ACC112 (cell line): ENCODE measurements around the gene SLC24A3.

Experiments used
- H2AFZ ChIP-seq: fragments of 200-600 bp; sonication (generic); one replicate; pipeline ENCODE4 v1.6.0; 2017; ENCODE audit warnings: antibody characterized with exemption, low read length; ENCODE audit not compliant: unreplicated experiment
- H3K27ac ChIP-seq: fragments of 200-600 bp; sonication (generic); 2 replicates; pipeline ENCODE4 v1.5.1; 2014; ENCODE audit warnings: low read depth, mild to moderate bottlenecking, antibody characterized with exemption, low read length, moderate library complexity
- H3K27me3 ChIP-seq: fragments of 200-600 bp; sonication (generic); 2 replicates; pipeline ENCODE4 v1.6.1; 2014; ENCODE audit warnings: mild to moderate bottlenecking, antibody characterized with exemption, low read length, moderate library complexity, mixed read lengths; ENCODE audit not compliant: insufficient read depth
- H3K36me3 ChIP-seq: fragments of 200-600 bp; sonication (generic); 2 replicates; pipeline ENCODE4 v1.6.1; 2016; ENCODE audit warnings: mild to moderate bottlenecking, antibody characterized with exemption, low read length, moderate library complexity, mixed read lengths; ENCODE audit not compliant: insufficient read depth
- H3K4me1 ChIP-seq: fragments of 200-600 bp; sonication (generic); one replicate; pipeline ENCODE4 v1.6.1; 2016; ENCODE audit warnings: low read length, mixed read lengths; ENCODE audit not compliant: insufficient read depth, unreplicated experiment, control insufficient read depth
- H3K4me3 ChIP-seq: fragments of 200-600 bp; sonication (generic); 2 replicates; pipeline ENCODE4 v1.5.1; 2014; ENCODE audit warnings: mild to moderate bottlenecking, low read depth, low read length
- H3K79me2 ChIP-seq: fragments of 200-600 bp; sonication (generic); one replicate; pipeline ENCODE4 v1.6.0; 2016; ENCODE audit warnings: low read length; ENCODE audit not compliant: control insufficient read depth, unreplicated experiment, insufficient read depth

The SLC24A3 gene

DNA sequence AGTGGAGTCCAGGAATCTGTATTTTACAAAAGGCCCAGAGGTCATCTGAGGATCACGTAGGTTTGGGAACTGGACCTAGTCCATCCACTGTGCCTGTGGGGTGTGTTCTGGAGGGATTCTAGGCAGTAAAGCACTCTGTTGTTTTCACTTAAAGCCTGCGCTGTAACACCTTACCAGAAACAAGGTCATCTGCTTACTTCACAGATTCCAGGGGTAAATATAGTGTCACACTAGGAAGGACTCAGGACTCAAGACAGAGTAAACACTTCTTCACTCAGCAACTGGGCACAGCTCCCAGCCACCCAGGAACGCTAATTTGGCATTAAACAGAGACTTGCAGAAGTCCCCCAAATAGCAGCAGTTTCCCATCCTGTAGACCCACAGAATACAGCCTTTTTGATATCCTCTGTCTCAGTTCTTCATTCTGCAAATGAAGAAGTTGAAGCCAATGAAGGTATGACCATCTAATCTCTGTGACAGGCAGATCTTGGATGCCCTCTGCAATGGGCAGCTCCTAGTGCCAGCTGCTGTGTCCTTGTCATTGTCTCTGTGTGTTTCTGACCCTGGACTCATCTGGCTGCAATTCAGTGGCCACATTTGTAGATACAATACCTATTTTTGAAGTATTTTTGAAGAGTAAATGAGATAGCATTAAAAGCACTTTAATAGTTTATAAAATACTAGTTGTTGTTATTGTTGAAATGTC, 129.1 kb downstream of the SLC24A3 start:
- no peak overlapping the region for H3K4me3 ChIP-seq
- no peaks in the 10 kb centered on the region for H3K79me2 ChIP-seq
- no peaks in the 10 kb centered on the region for H3K36me3 ChIP-seq
- H3K27ac ChIP-seq: no peak overlapping the region
- no peaks in the 10 kb centered on the region for H3K4me1 ChIP-seq
- H3K27me3 ChIP-seq: no peaks in the 10 kb centered on the region
- no peak overlapping the region for H2AFZ ChIP-seq

DNA sequence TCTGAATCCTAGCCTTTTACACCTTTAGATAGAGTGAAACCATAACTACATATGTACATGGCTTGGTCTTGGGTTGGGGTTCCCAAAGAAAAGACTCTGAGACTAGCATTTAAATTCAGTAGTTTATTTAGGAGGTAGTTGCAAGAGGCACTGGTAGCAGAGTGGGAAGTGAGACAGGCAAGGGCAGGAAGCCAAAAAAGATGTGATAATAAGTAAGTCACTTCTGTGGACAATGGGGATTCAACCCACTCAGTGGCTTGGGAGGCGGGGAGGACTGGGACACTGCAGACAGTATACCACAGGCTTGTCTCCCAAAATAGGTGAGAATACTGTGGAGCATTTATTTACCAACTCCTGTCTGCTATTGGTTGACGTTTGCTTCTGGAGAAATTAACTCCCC, 131.9 kb downstream of the SLC24A3 start:
- no peaks in the 10 kb centered on the region for H3K4me1 ChIP-seq
- no peaks in the 10 kb centered on the region for H3K27me3 ChIP-seq
- H3K79me2 ChIP-seq: no peaks in the 10 kb centered on the region
- no peak overlapping the region for H3K4me3 ChIP-seq
- no peaks in the 10 kb centered on the region for H3K36me3 ChIP-seq
- no peak overlapping the region for H2AFZ ChIP-seq
- H3K27ac ChIP-seq: no peak overlapping the region

DNA sequence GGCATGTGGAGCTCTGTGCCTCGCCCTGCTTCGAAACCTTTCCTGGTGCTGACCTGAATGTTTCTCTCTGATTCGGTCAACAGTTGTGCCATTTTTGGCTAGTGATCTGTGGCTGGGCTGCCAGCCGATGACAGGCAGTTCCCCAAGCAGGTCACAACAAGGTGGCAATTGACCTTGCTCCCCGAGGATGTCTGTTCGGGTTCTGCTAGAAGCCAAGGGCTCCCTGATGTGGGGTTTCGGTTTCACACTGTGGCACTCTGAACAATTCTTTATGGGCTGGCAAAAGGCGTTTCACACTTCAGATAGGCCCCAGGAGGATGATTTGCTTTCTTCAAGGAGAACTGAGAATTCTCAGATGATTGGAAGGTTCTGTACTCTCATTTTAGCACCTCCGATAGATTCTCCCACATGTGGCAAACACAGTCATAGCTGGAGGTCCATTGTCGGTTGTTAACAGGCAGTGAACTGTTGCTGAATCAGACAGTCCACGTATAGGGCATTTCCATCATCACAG, 135.6 kb downstream of the SLC24A3 start:
- Histone ChIP-seq H3K27me3 (no peaks in the 10 kb centered on the region), H3K79me2 (no peaks in the 10 kb centered on the region), H3K4me1 (no peaks in the 10 kb centered on the region), H3K27ac (no peak overlapping the region), H2AFZ (no peak overlapping the region), H3K4me3 (no peak overlapping the region), H3K36me3 (no peaks in the 10 kb centered on the region)

DNA sequence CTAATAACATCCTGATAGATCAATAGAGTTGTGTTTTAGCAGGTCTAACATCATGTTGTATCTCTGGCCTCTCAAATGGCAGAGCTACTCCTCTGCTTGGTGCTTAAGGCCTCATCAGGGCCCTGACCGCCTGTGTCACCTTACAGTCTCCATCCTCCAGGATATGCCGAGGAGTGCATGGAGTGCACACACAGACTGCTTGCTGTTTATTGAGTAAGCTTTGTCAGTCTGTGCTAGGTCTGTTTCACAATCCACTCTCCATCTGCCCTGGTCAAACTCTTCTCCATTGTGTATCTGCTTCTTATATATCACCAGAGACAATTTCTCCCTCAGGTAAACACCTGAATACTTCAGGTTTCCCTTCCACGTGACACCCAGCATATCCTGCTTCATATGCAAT, 136.1 kb downstream of the SLC24A3 start:
- Histone ChIP-seq H3K36me3 (no peaks in the 10 kb centered on the region), H3K4me3 (no peak overlapping the region), H3K79me2 (no peaks in the 10 kb centered on the region), H3K27me3 (no peaks in the 10 kb centered on the region), H2AFZ (no peak overlapping the region), H3K27ac (no peak overlapping the region), H3K4me1 (no peaks in the 10 kb centered on the region)

DNA sequence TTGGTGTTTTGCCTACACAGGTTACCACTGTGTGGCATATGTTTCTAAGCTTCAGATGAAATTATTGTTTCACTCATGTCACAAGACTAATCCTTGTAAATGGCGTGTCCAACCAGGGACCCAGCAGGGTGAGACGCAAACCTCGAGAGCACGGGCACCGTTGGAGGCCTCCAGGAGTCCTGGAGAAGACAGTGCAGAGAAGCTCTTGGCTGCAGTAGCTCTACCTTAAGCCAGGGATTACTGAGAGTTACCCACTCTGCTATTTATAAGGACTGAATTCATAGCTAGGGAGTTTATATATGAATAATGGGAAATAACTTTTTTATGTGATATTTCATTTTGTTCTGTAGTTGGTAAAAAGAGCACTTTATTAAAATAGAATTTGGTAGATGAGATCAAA, 137.4 kb downstream of the SLC24A3 start:
- no peak overlapping the region for H3K27ac ChIP-seq
- no peaks in the 10 kb centered on the region for H3K79me2 ChIP-seq
- no peak overlapping the region for H2AFZ ChIP-seq
- no peaks in the 10 kb centered on the region for H3K27me3 ChIP-seq
- H3K36me3 ChIP-seq: no peaks in the 10 kb centered on the region
- no peaks in the 10 kb centered on the region for H3K4me1 ChIP-seq
- H3K4me3 ChIP-seq: no peak overlapping the region

DNA sequence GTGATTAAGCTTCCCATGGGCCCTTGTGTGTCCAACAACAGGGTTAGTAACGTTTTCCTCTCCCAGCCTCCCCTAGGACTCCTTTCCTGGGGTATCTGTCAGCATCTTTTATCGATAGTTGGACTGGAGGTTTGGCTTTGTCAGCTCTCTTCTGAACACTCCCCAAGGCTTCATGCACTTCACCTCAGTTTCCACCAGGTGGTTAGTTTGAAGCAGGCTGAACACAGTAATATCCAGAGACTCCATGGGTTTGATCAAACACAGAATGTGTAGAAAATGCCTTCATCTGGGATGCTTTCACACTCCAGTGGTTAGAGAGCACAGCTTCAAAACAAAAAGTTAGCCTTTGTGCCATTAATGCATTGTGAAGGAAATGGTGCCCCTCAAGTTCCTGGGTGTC, 139.1 kb downstream of the SLC24A3 start:
- H3K4me1 ChIP-seq: no peaks in the 10 kb centered on the region
- no peaks in the 10 kb centered on the region for H3K79me2 ChIP-seq
- H2AFZ ChIP-seq: no peak overlapping the region
- no peak overlapping the region for H3K4me3 ChIP-seq
- no peaks in the 10 kb centered on the region for H3K36me3 ChIP-seq
- H3K27ac ChIP-seq: no peak overlapping the region
- H3K27me3 ChIP-seq: no peaks in the 10 kb centered on the region

DNA sequence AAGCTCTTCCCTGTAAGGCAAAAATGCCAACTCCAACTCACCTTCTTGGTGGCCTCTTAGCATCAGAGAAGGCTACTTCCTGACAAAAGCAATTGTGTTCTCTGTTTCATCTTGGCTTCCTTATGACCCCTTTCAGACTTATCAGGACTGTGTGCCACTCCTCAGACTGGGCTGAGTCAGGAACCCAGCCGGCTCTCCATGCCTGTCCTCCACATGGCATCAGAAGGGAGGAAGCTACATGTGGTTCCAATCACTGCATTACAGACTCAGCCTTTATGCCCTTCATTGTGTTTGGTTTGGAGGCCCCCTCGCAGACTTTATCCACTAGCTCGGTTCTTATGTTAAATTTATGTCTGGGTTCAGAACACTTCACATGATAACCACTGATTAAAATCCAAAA, 142.5 kb downstream of the SLC24A3 start:
- H3K36me3 ChIP-seq: no peaks in the 10 kb centered on the region
- no peak overlapping the region for H2AFZ ChIP-seq
- H3K4me3 ChIP-seq: no peak overlapping the region
- H3K4me1 ChIP-seq: no peaks in the 10 kb centered on the region
- no peak overlapping the region for H3K27ac ChIP-seq
- no peaks in the 10 kb centered on the region for H3K79me2 ChIP-seq
- no peaks in the 10 kb centered on the region for H3K27me3 ChIP-seq

DNA sequence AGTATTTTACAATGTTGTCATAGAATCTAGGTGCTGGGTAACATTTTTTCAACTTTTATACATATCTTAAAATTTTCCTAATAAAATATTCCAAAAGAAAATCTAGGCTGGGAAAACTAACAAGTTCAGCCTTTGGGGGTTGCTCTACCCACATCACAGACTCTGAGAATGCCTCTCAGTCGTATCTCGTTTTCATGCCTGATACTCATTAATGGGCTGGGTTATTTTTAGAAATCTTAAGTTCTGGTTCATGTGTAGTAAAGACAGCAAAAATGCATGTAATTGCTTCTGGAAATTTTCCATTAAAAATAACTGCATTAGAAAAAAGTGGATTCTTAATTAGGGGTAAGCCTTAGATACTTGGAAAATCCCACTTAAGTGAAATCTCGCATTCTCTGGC, 149.3 kb downstream of the SLC24A3 start:
- Histone ChIP-seq H3K27ac (no peak overlapping the region), H3K27me3 (no peaks in the 10 kb centered on the region), H3K36me3 (no peaks in the 10 kb centered on the region), H3K4me1 (no peaks in the 10 kb centered on the region), H3K79me2 (no peaks in the 10 kb centered on the region), H2AFZ (no peak overlapping the region), H3K4me3 (no peak overlapping the region)

DNA sequence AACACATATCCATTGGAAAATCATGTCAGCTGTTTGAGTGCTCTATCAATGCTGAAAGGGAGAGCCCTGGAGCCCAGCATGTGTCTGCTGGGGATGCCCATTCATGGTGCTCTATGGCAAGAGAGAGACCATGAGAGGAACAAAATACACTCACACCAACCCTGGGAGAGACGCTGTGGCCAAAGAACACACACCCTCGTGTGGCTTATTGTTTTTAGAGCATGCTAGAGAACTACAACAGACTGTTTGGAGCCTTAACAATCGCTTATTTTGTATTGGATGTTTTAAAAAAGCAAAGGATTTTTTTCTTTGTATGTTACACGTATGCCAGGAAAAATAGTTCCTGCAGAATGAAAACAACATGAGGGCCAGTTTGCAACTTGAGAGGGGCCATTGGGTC, 151.0 kb downstream of the SLC24A3 start:
- H3K27ac ChIP-seq: no peak overlapping the region
- H3K27me3 ChIP-seq: no peaks in the 10 kb centered on the region
- H3K36me3 ChIP-seq: no peaks in the 10 kb centered on the region
- H2AFZ ChIP-seq: no peak overlapping the region
- no peaks in the 10 kb centered on the region for H3K4me1 ChIP-seq
- no peak overlapping the region for H3K4me3 ChIP-seq
- H3K79me2 ChIP-seq: no peaks in the 10 kb centered on the region

DNA sequence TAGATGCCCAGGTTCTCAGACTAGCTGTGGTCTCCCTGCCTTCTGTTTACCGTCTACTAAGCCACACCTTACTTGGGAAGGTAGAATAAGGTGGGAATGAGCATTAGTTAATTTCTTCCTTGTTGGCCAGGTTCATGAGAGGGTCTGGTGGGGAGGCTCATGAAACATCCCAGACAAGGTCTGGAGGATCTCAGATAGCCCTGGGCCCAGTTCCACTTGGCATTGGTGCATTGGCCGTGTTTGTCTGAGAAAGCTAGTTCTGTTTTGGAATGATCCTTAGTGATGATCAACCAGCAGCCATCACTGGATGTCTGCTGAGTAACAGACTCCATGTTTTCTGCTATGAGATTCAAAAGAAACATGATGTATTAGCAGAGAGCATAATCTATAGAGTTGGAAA, 155.1 kb downstream of the SLC24A3 start:
- Histone ChIP-seq H3K27ac (no peak overlapping the region), H3K4me3 (no peak overlapping the region), H2AFZ (no peak overlapping the region), H3K27me3 (no peaks in the 10 kb centered on the region), H3K36me3 (no peaks in the 10 kb centered on the region), H3K4me1 (no peaks in the 10 kb centered on the region), H3K79me2 (no peaks in the 10 kb centered on the region)

DNA sequence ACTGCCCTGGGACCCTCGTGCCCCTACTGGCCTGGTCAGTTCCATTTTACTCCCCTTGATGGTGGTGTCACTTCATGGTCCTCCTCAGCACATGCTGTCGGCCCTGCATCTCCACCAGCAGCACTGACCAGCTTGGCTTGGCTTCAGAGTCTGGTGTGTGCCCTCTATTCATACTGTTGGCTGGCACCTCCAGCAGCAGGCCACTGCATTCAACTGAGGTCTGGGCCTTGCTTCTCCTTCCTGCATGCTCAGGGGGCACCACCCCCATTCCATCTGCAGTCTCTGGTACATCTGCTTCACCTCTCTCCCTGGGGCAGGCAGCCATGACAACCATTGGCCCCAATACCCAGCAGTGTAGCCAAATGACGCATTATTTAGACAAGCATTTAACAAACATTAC, 155.9 kb downstream of the SLC24A3 start:
- Histone ChIP-seq H3K79me2 (no peaks in the 10 kb centered on the region), H3K36me3 (no peaks in the 10 kb centered on the region), H3K27me3 (no peaks in the 10 kb centered on the region), H3K4me1 (no peaks in the 10 kb centered on the region), H3K4me3 (no peak overlapping the region), H3K27ac (no peak overlapping the region), H2AFZ (no peak overlapping the region)
